ENCODE results near the gene COL4A4. TPM values are rescaled to one million over a fixed set of nuclear protein-coding genes. Genes with fewer than 3 reads are reported as not detected.

Gene COL4A4
- total RNA-seq, 6 donors from 2014 or later: 22.0 to 31.2 (median 26.1) TPM

DNA sequence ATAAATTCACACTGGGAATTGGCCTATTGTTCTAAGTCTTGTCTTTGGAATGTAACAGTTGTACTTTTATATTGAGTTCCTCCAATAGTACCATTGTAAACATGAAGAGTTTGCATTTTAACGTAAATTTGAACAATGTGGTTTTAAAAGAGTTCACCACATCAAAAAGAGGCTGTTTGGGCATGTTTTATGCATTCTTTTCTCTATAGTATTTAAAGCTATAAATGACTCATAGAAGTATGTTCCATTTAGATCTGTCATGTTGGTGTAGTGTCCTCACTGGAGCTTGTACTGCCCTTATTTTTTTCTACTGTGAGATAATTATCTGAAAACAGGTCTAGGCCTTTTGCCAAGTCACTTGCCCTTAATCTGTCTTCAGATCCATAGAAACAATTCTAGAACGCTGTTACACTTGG lies 186.2 kb downstream of the COL4A4 start:
- ATAC-seq (ENCODE audit: low FRiP score in 2 of 2): no peak

DNA sequence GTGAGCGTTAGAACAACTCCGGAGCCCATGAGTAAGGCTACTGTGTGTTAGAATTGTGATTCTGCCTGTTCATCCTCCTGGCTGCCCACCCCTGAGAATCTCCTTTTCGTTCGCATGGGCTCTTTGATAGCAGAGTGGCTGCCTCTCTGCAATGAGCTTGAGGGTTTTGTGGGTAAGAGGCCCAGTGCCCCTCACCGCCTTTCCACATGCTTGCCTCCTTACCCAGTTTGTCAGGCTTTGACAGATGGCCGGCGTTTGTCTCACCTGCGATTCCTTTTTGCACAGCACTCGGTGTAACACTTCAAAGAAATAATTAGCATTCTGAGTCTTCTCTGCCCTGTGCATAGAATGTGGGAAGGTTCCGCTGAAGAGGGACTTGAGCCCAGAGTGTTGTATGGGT lies 190.2 kb downstream of the COL4A4 start:
- ATAC-seq (ENCODE audit: low FRiP score in 2 of 2): no peak
- 95 to 97% methylated on average over 10 of the region's 10 CpGs for WGBS, 2 donors
- no peaks in the 10 kb centered on the region for H3K27me3 ChIP-seq
- no peaks in the 10 kb centered on the region for H3K9me3 ChIP-seq
- H3K4me1 ChIP-seq: peaks cover 0 to 7% (median 0%) of the 10 kb centered on the region in 4 donors
- H3K4me3 ChIP-seq: no peak overlapping the region
- DNase-seq: no peak
- TF ChIP-seq, protein P1, sequence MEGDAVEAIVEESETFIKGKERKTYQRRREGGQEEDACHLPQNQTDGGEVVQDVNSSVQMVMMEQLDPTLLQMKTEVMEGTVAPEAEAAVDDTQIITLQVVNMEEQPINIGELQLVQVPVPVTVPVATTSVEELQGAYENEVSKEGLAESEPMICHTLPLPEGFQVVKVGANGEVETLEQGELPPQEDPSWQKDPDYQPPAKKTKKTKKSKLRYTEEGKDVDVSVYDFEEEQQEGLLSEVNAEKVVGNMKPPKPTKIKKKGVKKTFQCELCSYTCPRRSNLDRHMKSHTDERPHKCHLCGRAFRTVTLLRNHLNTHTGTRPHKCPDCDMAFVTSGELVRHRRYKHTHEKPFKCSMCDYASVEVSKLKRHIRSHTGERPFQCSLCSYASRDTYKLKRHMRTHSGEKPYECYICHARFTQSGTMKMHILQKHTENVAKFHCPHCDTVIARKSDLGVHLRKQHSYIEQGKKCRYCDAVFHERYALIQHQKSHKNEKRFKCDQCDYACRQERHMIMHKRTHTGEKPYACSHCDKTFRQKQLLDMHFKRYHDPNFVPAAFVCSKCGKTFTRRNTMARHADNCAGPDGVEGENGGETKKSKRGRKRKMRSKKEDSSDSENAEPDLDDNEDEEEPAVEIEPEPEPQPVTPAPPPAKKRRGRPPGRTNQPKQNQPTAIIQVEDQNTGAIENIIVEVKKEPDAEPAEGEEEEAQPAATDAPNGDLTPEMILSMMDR (IDR thresholded peaks at IDR 0.05): no peak
- TF ChIP-seq POLR2A (IDR thresholded peaks at IDR 0.05) (no peak), POLR2AphosphoS5 (IDR thresholded peaks at IDR 0.05) (no peak), EP300 (IDR thresholded peaks at IDR 0.05) (no peak)
- H3K27ac ChIP-seq: no peak overlapping the region
- no peaks in the 10 kb centered on the region for H3K36me3 ChIP-seq

More for the DNA sequence above, 186.2 kb downstream of the COL4A4 start:
- no peak for DNase-seq
- TF ChIP-seq POLR2AphosphoS5 (IDR thresholded peaks at IDR 0.05) (no peak), EP300 (IDR thresholded peaks at IDR 0.05) (no peak), POLR2A (IDR thresholded peaks at IDR 0.05) (no peak)
- TF ChIP-seq, protein P1 (IDR thresholded peaks at IDR 0.05): no peak
- Histone ChIP-seq H3K4me1 (peaks cover 0 to 7% (median 0%) of the 10 kb centered on the region in 4 donors), H3K36me3 (no peaks in the 10 kb centered on the region), H3K9me3 (no peaks in the 10 kb centered on the region), H3K4me3 (no peak overlapping the region), H3K27ac (no peak overlapping the region), H3K27me3 (no peaks in the 10 kb centered on the region)
- 53 to 58% methylated on average over 2 of the region's 2 CpGs for WGBS, 2 donors

DNA sequence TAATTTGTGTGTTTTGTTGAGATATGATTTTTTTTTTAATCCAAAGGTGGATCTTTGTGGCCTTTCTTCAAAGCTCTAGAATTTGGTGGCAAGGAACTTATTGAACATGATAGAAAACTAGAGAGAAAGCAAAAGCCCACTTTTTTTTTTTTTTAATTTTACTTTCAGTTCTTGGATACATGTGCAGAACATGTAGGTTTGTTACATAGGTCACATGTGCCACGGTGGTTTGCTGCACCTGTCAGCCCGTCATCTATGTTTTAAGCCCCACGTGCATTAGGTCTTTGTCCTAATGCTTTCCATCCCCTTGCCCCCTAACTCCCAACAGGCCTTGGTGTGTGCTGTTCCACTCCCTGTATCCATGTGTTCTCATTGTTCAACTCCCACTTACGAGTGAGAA lies 192.2 kb downstream of the COL4A4 start:
- DNase-seq (no peak), ATAC-seq (ENCODE audit: low FRiP score in 2 of 2) (no peak)
- Histone ChIP-seq H3K27ac (no peak overlapping the region), H3K9me3 (no peaks in the 10 kb centered on the region), H3K4me3 (no peak overlapping the region), H3K4me1 (peaks cover 0 to 4% (median 0%) of the 10 kb centered on the region in 4 donors), H3K36me3 (no peaks in the 10 kb centered on the region), H3K27me3 (no peaks in the 10 kb centered on the region)
- 95 to 96% methylated on average over 4 of the region's 4 CpGs for WGBS, 2 donors
- no peak for TF ChIP-seq EP300 (IDR thresholded peaks at IDR 0.05)
- TF ChIP-seq POLR2AphosphoS5 (IDR thresholded peaks at IDR 0.05): no peak
- TF ChIP-seq, protein P1 (IDR thresholded peaks at IDR 0.05): no peak
- no peak for TF ChIP-seq POLR2A (IDR thresholded peaks at IDR 0.05)

DNA sequence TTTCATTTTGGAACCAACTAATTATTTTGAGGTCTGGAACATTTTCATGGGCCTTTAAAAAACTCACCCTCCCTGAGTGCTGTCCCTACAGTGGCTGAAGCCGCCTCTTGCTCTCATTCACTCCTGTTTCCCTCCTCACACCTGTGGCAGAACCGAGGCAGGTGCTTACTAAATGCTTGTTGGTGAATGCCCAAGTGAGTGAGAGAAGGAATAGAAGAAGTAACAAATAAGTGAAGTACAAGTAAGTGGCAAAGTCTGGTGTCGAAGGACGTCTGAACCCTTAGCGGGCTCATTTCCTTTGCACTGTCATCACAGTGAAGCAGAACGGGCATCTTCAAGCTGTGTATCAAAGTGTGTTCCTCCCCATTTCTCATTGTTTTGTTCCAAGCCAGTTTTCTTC lies 192.9 kb downstream of the COL4A4 start:
- 75 to 81% methylated on average over 6 of the region's 6 CpGs for WGBS, 2 donors
- TF ChIP-seq POLR2A (IDR thresholded peaks at IDR 0.05) (no peak), EP300 (IDR thresholded peaks at IDR 0.05) (no peak), POLR2AphosphoS5 (IDR thresholded peaks at IDR 0.05) (no peak)
- TF ChIP-seq, protein P1 (IDR thresholded peaks at IDR 0.05): no peak

DNA sequence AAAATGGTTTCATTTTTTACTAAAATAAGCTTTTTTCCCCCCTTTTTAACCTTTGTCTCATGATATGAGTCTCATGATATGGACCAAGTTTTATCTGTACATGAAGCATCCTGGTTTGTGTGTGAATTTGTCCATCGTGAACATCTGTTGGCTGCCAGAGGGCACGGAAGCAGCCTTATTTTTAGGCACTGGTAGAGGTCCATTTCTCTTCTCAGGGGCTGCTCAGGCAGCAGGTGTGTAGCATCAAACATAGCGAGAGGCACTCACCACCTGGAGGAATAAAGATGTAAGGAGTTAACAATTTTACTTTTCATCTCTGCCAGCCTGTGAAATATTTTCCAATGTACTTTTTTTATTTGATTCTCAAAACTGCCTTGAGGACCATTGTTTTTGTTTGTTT lies 193.6 kb downstream of the COL4A4 start:
- DNase-seq: no peak
- 86 to 88% methylated on average over 3 of the region's 3 CpGs for WGBS, 2 donors
- TF ChIP-seq, protein P1 (IDR thresholded peaks at IDR 0.05): no peak
- TF ChIP-seq POLR2AphosphoS5 (IDR thresholded peaks at IDR 0.05) (no peak), POLR2A (IDR thresholded peaks at IDR 0.05) (no peak), EP300 (IDR thresholded peaks at IDR 0.05) (no peak)
- no peaks in the 10 kb centered on the region for H3K9me3 ChIP-seq
- H3K36me3 ChIP-seq: no peaks in the 10 kb centered on the region
- no peak for ATAC-seq (ENCODE audit: low FRiP score in 2 of 2)
- no peaks in the 10 kb centered on the region for H3K27me3 ChIP-seq
- no peak overlapping the region for H3K27ac ChIP-seq
- H3K4me1 ChIP-seq: no peaks in the 10 kb centered on the region
- H3K4me3 ChIP-seq: no peak overlapping the region

More for the DNA sequence above, 192.9 kb downstream of the COL4A4 start:
- Histone ChIP-seq H3K27ac (no peak overlapping the region), H3K4me1 (no peaks in the 10 kb centered on the region), H3K9me3 (no peaks in the 10 kb centered on the region), H3K36me3 (no peaks in the 10 kb centered on the region), H3K4me3 (no peak overlapping the region), H3K27me3 (no peaks in the 10 kb centered on the region)
- ATAC-seq (ENCODE audit: low FRiP score in 2 of 2) (no peak), DNase-seq (no peak)

Data from upper lobe of left lung (tissue), 6 donors.